Spleen (tissue), 7 donors: ENCODE data around the gene MEIKIN.

Source experiments
- POLR2A ChIP-seq, 3 donors: fragments of 450-650 bp; IDR thresholded peaks; one replicate each; pipeline ENCODE4 v1.5.1; 2017; ENCODE audit warnings: antibody characterized with exemption in 3 of 3, mild to moderate bottlenecking in 1 of 3
- TF ChIP-seq, protein P1 (sequence below), 11 experiments: fragments of 200-600 bp in 7 of 11; fragments of 450-650 bp in 4 of 11; sonication (generic) in 4 of 11; IDR thresholded peaks in 8 of 11; conservative IDR thresholded peaks in 3 of 11; 1 replicate in 7 of 11; 2 replicates in 4 of 11; pipeline versions ENCODE4 v1.4.0 to v1.8.0; 2016 to 2021; ENCODE audit warnings: antibody characterized with exemption in 11 of 11, inconsistent platforms in 4 of 11, mild to moderate bottlenecking in 1 of 11
- donor health status: DM: no; HTN: no; CAD: no; lungs with moderate emphysema.
- donor health status: DM: no; HTN: no; CAD: no.
- donor health status: DM: no; HTN: no; CAD: no.

DNA sequence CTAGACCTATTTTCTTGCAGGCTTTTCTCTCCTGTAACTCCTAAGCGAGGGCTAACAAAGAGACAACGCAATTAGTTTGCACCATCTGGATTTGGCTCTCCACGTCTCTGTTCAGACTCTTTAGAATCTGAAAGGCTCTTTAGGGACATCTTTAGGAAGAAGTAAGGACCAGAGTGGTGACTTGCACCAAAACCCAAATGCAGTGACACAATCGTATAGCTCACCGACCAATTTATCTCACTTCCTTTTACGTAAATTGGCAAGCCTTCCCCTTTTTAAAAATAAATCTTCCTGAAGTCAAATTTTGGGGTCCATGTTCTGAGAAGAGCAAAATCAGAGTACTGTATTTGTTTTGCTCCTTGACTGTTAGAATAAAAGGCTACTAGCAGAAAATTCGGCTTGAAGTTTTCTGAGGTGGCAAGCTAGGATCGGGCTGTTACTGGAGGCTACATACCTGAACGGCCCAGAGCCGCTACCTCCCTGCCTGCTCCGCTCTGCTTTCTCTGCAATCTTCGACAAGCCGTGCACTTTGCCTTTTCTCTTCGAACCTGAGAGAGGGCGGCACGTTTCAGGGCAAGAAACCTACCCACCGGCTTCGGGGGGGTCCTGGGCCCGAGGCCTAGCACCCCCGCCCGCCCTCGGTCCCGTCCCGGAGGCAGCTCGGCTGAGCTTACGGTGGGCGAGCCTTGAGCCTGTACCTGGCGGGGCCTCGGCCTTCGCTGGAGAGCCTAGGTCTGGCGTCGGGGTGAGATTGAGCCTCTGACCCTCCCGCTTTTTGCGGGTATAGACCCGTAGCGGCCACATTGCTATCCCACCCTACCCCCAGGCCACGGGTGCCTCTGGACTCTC, 537 bp downstream of the MEIKIN start:
- TF ChIP-seq, protein P1, sequence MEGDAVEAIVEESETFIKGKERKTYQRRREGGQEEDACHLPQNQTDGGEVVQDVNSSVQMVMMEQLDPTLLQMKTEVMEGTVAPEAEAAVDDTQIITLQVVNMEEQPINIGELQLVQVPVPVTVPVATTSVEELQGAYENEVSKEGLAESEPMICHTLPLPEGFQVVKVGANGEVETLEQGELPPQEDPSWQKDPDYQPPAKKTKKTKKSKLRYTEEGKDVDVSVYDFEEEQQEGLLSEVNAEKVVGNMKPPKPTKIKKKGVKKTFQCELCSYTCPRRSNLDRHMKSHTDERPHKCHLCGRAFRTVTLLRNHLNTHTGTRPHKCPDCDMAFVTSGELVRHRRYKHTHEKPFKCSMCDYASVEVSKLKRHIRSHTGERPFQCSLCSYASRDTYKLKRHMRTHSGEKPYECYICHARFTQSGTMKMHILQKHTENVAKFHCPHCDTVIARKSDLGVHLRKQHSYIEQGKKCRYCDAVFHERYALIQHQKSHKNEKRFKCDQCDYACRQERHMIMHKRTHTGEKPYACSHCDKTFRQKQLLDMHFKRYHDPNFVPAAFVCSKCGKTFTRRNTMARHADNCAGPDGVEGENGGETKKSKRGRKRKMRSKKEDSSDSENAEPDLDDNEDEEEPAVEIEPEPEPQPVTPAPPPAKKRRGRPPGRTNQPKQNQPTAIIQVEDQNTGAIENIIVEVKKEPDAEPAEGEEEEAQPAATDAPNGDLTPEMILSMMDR (IDR thresholded peaks at IDR 0.05 in 8 of 11, conservative IDR thresholded peaks at IDR 0.05 in 3 of 11), result no peak
- TF ChIP-seq POLR2A (IDR thresholded peaks at IDR 0.05), result no peak
